Neural progenitor cell (in vitro differentiated cells): ENCODE measurements around the gene TP73. TPM values are rescaled to one million over a fixed set of nuclear protein-coding genes. Genes with fewer than 3 reads are reported as not detected.

Source experiments
- DNase-seq: peaks from one replicate; pipeline ENCODE4 v3.0.0-alpha.2; 2016; ENCODE audit warnings: low spot score
- H2AFZ ChIP-seq: fragments of 200-600 bp; sonication (generic); replicated peaks from 2 replicates; pipeline ENCODE4 v1.6.1; 2016; ENCODE audit warnings: antibody characterized with exemption
- H3F3A ChIP-seq: fragments of 200-600 bp; sonication (generic); 2 replicates; pipeline ENCODE4 v1.6.1; 2016; ENCODE audit warnings: antibody characterized with exemption, low read depth
- H3K27ac ChIP-seq: fragments of 200-600 bp; sonication (generic); 2 replicates; pipeline ENCODE4 v1.5.1; 2016; ENCODE audit warnings: mild to moderate bottlenecking
- H3K27me3 ChIP-seq: fragments of 200-600 bp; sonication (generic); 2 replicates; pipeline ENCODE4 v1.6.1; 2016; ENCODE audit warnings: mild to moderate bottlenecking, moderate library complexity
- H3K36me3 ChIP-seq: fragments of 200-600 bp; sonication (generic); 2 replicates; pipeline ENCODE4 v1.5.1; 2016
- H3K4me1 ChIP-seq: fragments of 200-600 bp; sonication (generic); 2 replicates; pipeline ENCODE4 v1.6.1; 2016; ENCODE audit warnings: mixed run types
- H3K4me2 ChIP-seq: fragments of 200-600 bp; sonication (generic); 2 replicates; pipeline ENCODE4 v1.6.1; 2016
- H3K4me3 ChIP-seq: fragments of 200-600 bp; sonication (generic); 2 replicates; pipeline ENCODE4 v1.5.1; 2016
- H3K79me2 ChIP-seq: fragments of 200-600 bp; sonication (generic); 2 replicates; pipeline ENCODE4 v1.6.1; 2016; ENCODE audit warnings: low read depth
- H3K9ac ChIP-seq: fragments of 200-600 bp; sonication (generic); 2 replicates; pipeline ENCODE4 v1.6.1; 2016
- H3K9me3 ChIP-seq: fragments of 200-600 bp; sonication (generic); 2 replicates; pipeline ENCODE4 v1.5.1; 2016; ENCODE audit warnings: low read depth
- H4K20me1 ChIP-seq: fragments of 200-600 bp; sonication (generic); 2 replicates; pipeline ENCODE4 v1.6.1; 2016; ENCODE audit warnings: low read depth
- H3K27ac Mint-ChIP-seq: 3 replicates; pipeline ENCODE4 v1.8.0; 2021; ENCODE audit warnings: mixed read lengths
- H3K27me3 Mint-ChIP-seq: 2 replicates; pipeline ENCODE4 v1.8.0; 2022; ENCODE audit warnings: low read depth, mild to moderate bottlenecking, inconsistent platforms, moderate library complexity, mixed read lengths; ENCODE audit not compliant: insufficient read depth
- H3K36me3 Mint-ChIP-seq: 3 replicates; pipeline ENCODE4 v1.8.0; 2021; ENCODE audit warnings: mixed read lengths
- H3K4me1 Mint-ChIP-seq: 3 replicates; pipeline ENCODE4 v1.8.0; 2021; ENCODE audit warnings: mixed read lengths
- H3K4me3 Mint-ChIP-seq: 3 replicates; pipeline ENCODE4 v1.8.0; 2021; ENCODE audit warnings: mild to moderate bottlenecking, moderate library complexity, mixed read lengths
- H3K9me3 Mint-ChIP-seq: 3 replicates; pipeline ENCODE4 v1.8.0; 2020; ENCODE audit warnings: mixed read lengths
- EZH2 ChIP-seq: fragments of 200-600 bp; sonication (generic); IDR thresholded peaks from 2 replicates; pipeline ENCODE4 v1.6.1; 2017; ENCODE audit warnings: antibody characterized with exemption, mild to moderate bottlenecking, moderate library complexity
- EZH2phosphoT487 ChIP-seq: fragments of 200-600 bp; sonication (generic); IDR thresholded peaks from 2 replicates; pipeline ENCODE4 v1.6.1; 2017; ENCODE audit warnings: antibody characterized with exemption
- total RNA-seq: library from RNA; depleted of rRNA; stranded (reverse); fragments of >200 nt; gene quantifications from 2 replicates; pipeline ENCODE4 v1.2.3, GENCODE V29; 2015; ENCODE audit warnings: low replicate concordance
- TF ChIP-seq, protein P1 (sequence below): fragments of 200-600 bp; sonication (generic); IDR thresholded peaks from 2 replicates; pipeline ENCODE4 v1.5.1; 2017; ENCODE audit warnings: antibody characterized with exemption, mild to moderate bottlenecking

TP73 gene
- total RNA-seq, 1 donor from 2014 or later: not detected

DNA sequence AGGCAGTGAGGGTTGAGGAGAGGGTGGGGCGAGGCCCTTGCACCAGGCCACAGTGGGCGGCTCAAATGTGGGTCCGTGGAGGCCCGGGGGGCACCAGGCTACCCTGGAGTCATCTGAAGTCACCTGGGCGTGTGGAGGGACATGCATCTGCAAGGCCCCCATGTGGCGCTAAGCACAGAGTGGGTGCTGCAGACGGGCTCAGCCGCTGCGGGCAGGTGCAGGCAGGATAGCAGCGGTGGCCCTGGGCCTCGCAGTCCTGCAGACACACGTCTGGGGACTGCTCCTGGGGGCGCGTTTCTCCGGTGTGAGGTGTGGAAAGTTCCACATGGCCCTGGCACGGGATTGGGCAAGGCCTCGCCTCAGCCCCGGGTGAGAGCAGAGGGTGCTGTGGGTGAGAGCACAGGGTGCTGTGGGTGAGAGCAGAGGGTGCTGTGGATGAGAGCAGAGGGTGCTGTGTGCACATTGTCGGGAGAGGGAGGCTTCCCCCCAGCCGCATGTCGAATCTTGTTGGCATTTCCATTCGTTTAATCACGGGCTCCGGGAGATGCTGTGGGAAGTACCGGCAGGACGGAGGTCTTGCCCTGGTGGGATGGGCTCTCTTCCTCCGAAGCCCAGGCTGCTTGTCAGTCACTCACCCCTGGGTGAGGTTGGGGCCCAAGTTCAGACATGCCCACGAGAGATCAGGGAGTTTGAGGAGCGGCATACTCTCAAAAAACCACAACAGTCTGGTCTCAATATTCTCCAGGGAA lies 46.5 kb downstream of the TP73 start:
- Histone ChIP-seq H3K27ac (no peak overlapping the region), H4K20me1 (no peaks in the 10 kb centered on the region), H3K4me3 (no peak overlapping the region), H3K79me2 (no peaks in the 10 kb centered on the region), H3F3A (no peaks in the 10 kb centered on the region), H3K9me3 (no peaks in the 10 kb centered on the region), H2AFZ (no peak overlapping the region), H3K36me3 (no peaks in the 10 kb centered on the region), H3K4me2 (no peak overlapping the region), H3K27me3 (peaks cover 13% of the 10 kb centered on the region), H3K9ac (no peak overlapping the region), H3K4me1 (peaks cover 24% of the 10 kb centered on the region)
- Mint-ChIP-seq H3K27ac (no peak overlapping the region), H3K4me3 (no peak overlapping the region), H3K36me3 (no peaks in the 10 kb centered on the region), H3K4me1 (peaks cover 21% of the 10 kb centered on the region), H3K9me3 (no peaks in the 10 kb centered on the region), H3K27me3 (peaks cover 10% of the 10 kb centered on the region)
- DNase-seq: no peak
- TF ChIP-seq, protein P1, sequence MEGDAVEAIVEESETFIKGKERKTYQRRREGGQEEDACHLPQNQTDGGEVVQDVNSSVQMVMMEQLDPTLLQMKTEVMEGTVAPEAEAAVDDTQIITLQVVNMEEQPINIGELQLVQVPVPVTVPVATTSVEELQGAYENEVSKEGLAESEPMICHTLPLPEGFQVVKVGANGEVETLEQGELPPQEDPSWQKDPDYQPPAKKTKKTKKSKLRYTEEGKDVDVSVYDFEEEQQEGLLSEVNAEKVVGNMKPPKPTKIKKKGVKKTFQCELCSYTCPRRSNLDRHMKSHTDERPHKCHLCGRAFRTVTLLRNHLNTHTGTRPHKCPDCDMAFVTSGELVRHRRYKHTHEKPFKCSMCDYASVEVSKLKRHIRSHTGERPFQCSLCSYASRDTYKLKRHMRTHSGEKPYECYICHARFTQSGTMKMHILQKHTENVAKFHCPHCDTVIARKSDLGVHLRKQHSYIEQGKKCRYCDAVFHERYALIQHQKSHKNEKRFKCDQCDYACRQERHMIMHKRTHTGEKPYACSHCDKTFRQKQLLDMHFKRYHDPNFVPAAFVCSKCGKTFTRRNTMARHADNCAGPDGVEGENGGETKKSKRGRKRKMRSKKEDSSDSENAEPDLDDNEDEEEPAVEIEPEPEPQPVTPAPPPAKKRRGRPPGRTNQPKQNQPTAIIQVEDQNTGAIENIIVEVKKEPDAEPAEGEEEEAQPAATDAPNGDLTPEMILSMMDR: no peak
- no peak for TF ChIP-seq EZH2
- TF ChIP-seq EZH2phosphoT487: no peak

DNA sequence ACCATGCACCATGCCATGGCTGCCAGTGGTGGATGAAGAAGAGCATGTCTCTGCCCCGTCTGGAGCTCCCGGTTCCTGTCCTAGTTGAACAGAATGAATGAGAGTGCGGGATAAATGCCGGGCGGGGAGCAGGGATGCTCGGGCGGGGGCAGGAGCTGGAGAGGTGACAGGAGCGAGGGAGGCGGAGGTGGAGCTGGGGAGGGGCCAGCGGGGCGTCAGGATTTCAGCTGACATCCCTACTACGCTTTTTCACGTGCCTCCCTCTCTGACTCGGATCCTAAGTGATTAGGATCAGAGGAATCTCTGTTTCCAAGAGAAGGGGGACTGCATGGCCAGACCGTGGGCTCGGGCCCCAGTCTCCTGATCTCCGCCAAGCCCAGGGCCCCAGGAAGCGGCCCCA lies 47.3 kb downstream of the TP73 start:
- TF ChIP-seq EZH2 (no peak), EZH2phosphoT487 (no peak)
- TF ChIP-seq, protein P1: no peak
- peaks cover 10% of the 10 kb centered on the region for H3K27me3 Mint-ChIP-seq
- no peak for DNase-seq

DNA sequence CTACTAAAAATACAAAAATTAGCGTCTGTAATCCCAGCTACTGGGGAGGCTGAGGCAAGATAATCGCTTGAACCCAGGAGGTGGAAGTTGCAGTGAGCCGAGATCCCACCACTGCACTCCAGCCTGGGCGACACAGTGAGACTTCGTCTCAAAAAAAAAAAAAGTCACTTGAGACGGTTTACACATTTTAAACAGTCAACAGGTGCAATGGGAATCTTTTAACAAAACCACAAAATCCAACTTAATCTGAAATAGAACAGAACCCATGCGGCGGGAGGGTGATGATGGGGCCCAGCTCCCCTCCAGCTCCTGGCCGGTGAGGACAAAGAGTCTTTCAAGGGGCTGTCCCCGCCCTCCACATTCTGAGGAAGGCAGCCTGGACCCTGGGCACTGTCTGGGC lies 48.3 kb downstream of the TP73 start:
- no peaks in the 10 kb centered on the region for H3K36me3 Mint-ChIP-seq
- DNase-seq: no peak
- H2AFZ ChIP-seq: no peak overlapping the region
- no peaks in the 10 kb centered on the region for H3K9me3 Mint-ChIP-seq
- no peak for TF ChIP-seq EZH2phosphoT487
- TF ChIP-seq, protein P1: no peak
- no peak for TF ChIP-seq EZH2
- no peaks in the 10 kb centered on the region for H3K9me3 ChIP-seq
- no peak overlapping the region for H3K4me3 ChIP-seq
- no peak overlapping the region for H3K4me2 ChIP-seq
- peaks cover 27% of the 10 kb centered on the region for H3K4me1 ChIP-seq
- peaks cover 10% of the 10 kb centered on the region for H3K27me3 Mint-ChIP-seq
- no peak overlapping the region for H3K27ac ChIP-seq
- H3K27me3 ChIP-seq: peaks cover 8% of the 10 kb centered on the region
- H3K4me1 Mint-ChIP-seq: peaks cover 25% of the 10 kb centered on the region
- H3K4me3 Mint-ChIP-seq: no peak overlapping the region
- H3K79me2 ChIP-seq: no peaks in the 10 kb centered on the region
- H3K9ac ChIP-seq: no peak overlapping the region
- no peak overlapping the region for H3K27ac Mint-ChIP-seq
- no peaks in the 10 kb centered on the region for H3K36me3 ChIP-seq
- no peaks in the 10 kb centered on the region for H4K20me1 ChIP-seq
- H3F3A ChIP-seq: no peaks in the 10 kb centered on the region

More for the DNA sequence above, 47.3 kb downstream of the TP73 start:
- Histone ChIP-seq H3K36me3 (no peaks in the 10 kb centered on the region), H3K27me3 (peaks cover 13% of the 10 kb centered on the region), H2AFZ (no peak overlapping the region), H3K9ac (no peak overlapping the region), H3K9me3 (no peaks in the 10 kb centered on the region), H3K79me2 (no peaks in the 10 kb centered on the region), H3K27ac (no peak overlapping the region), H3F3A (no peaks in the 10 kb centered on the region), H4K20me1 (no peaks in the 10 kb centered on the region), H3K4me2 (no peak overlapping the region), H3K4me1 (peaks cover 27% of the 10 kb centered on the region), H3K4me3 (no peak overlapping the region)
- peaks cover 25% of the 10 kb centered on the region for H3K4me1 Mint-ChIP-seq
- no peak overlapping the region for H3K4me3 Mint-ChIP-seq
- H3K36me3 Mint-ChIP-seq: no peaks in the 10 kb centered on the region
- no peaks in the 10 kb centered on the region for H3K9me3 Mint-ChIP-seq
- no peak overlapping the region for H3K27ac Mint-ChIP-seq
